ENCODE results near the gene TAF5L. TPM values are rescaled to one million over a fixed set of nuclear protein-coding genes. Genes with fewer than 3 reads are reported as not detected.
"Not testable (repeated sequence)": the region's sequence is repeated elsewhere in the genome, so short reads cannot be mapped to it uniquely, and the experiment has no call there.

TAF5L gene
- total RNA-seq, 2 experiments from 2014 or later = 30.3 to 32.9 TPM

GRCh38 chr1:229623838-229624237 lies 2.1 kb downstream of the TAF5L start:
- Histone ChIP-seq H3K9me2 (ENCODE audit: insufficient read depth, low read length) (no peaks in the 10 kb centered on the region), H3K36me3 (ENCODE audit: insufficient read depth, low read length) (peaks cover 20% of the 10 kb centered on the region), H3K4me1 (ENCODE audit: insufficient read depth, low read length, poor library complexity, severe bottlenecking) (peaks cover 29% of the 10 kb centered on the region), H3K9me3 (ENCODE audit: low read length) (no peaks in the 10 kb centered on the region), H2AFZ (ENCODE audit: low read length) (no peak overlapping the region), H3K4me3 (ENCODE audit: low read depth, low read length, poor library complexity, severe bottlenecking) (peak overlapping the region; percentile 91), H4K20me1 (ENCODE audit: insufficient read depth, low read length) (peaks cover 34% of the 10 kb centered on the region; the same call in 1 of the 2 replicates), H3K27ac (ENCODE audit: low read depth, low read length, poor library complexity, severe bottlenecking) (no peak overlapping the region), H3K4me2 (ENCODE audit: low read length) (peak overlapping the region; percentile 91), H3K79me2 (ENCODE audit: insufficient read depth, low read depth, low read length) (peaks cover 93% of the 10 kb centered on the region)
- BruUV-seq (replicated peaks) = TSS peak; percentile 47
- intact Hi-C loops (cut with micrococcal nuclease; ENCODE audit: unreplicated experiment) = no loop called here
- ChIA-PET POLR2A (interaction anchor here (0.6 to 2.2 kb wide), 14 partner anchors 9 to 667 kb away, joined by 3 to 17 read pairs (median 4); partner anchors contain the start of gene ABCB10), CTCF (ENCODE audit: unreplicated experiment) (interaction anchor here (0.9 kb wide), 1 partner anchor 66 kb away, joined by 3 read pairs; no protein-coding TSS in a partner anchor)
- TF ChIP-seq CTCF (conservative IDR thresholded peaks at IDR 0.05; ENCODE audit: low read length) = no peak
- no peak for TF ChIP-seq EZH2phosphoT487 (IDR thresholded peaks at IDR 0.05; ENCODE audit: borderline replicate concordance, low read depth, low read length)
- no peak for DNase-seq (ENCODE audit: low spot score)

- DNase-seq (ENCODE audit: low spot score) = no peak
- H4K20me1 ChIP-seq (ENCODE audit: insufficient read depth, low read length) = peaks cover 28% of the 10 kb centered on the region
- H3K36me3 ChIP-seq (ENCODE audit: insufficient read depth, low read length) = peaks cover 14% of the 10 kb centered on the region
- BruUV-seq (replicated peaks) = no TSS peak
- POLR2A ChIA-PET = interaction anchor here (0.6 to 2.2 kb wide), 8 partner anchors 10 to 668 kb away, joined by 3 to 17 read pairs (median 5); partner anchors contain the start of gene ABCB10
- H2AFZ ChIP-seq (ENCODE audit: low read length) = no peak overlapping the region
- peak overlapping the region; percentile 91 for H3K4me2 ChIP-seq (ENCODE audit: low read length)
- H3K79me2 ChIP-seq (ENCODE audit: insufficient read depth, low read depth, low read length) = peaks cover 93% of the 10 kb centered on the region
- intact Hi-C loops (cut with micrococcal nuclease; ENCODE audit: unreplicated experiment) = no loop called here
- CTCF ChIA-PET (ENCODE audit: unreplicated experiment) = no interaction called here
- peaks cover 23% of the 10 kb centered on the region for H3K4me1 ChIP-seq (ENCODE audit: insufficient read depth, low read length, poor library complexity, severe bottlenecking)
- no peaks in the 10 kb centered on the region for H3K9me2 ChIP-seq (ENCODE audit: insufficient read depth, low read length)
- no peak overlapping the region for H3K4me3 ChIP-seq (ENCODE audit: low read depth, low read length, poor library complexity, severe bottlenecking)
- no peak for TF ChIP-seq CTCF (conservative IDR thresholded peaks at IDR 0.05; ENCODE audit: low read length)
- TF ChIP-seq EZH2phosphoT487 (IDR thresholded peaks at IDR 0.05; ENCODE audit: borderline replicate concordance, low read depth, low read length) = no peak
- H3K9me3 ChIP-seq (ENCODE audit: low read length) = no peaks in the 10 kb centered on the region
- no peak overlapping the region for H3K27ac ChIP-seq (ENCODE audit: low read depth, low read length, poor library complexity, severe bottlenecking)
These were observed 2.7 kb downstream of the TAF5L start for GRCh38 chr1:229623225-229623624.

- DNase-seq (ENCODE audit: low spot score); H2AFZ ChIP-seq (ENCODE audit: low read length); CTCF ChIA-PET (ENCODE audit: unreplicated experiment); H3K4me3 ChIP-seq (ENCODE audit: low read depth, low read length, poor library complexity, severe bottlenecking); H3K27ac ChIP-seq (ENCODE audit: low read depth, low read length, poor library complexity, severe bottlenecking); H3K4me2 ChIP-seq (ENCODE audit: low read length); H3K9me2 ChIP-seq (ENCODE audit: insufficient read depth, low read length); BruUV-seq (replicated peaks); intact Hi-C loops (cut with micrococcal nuclease; ENCODE audit: unreplicated experiment); H3K9me3 ChIP-seq (ENCODE audit: low read length): not testable (repeated sequence)
- POLR2A ChIA-PET = interaction anchor here (0.6 to 2.2 kb wide), 5 partner anchors 10 to 246 kb away, joined by 3 to 17 read pairs (median 4); partner anchors contain the start of gene ABCB10
- Histone ChIP-seq H3K4me1 (ENCODE audit: insufficient read depth, low read length, poor library complexity, severe bottlenecking) (peaks cover 21% of the 10 kb centered on the region), H3K79me2 (ENCODE audit: insufficient read depth, low read depth, low read length) (peaks cover 93% of the 10 kb centered on the region), H3K36me3 (ENCODE audit: insufficient read depth, low read length) (peaks cover 13% of the 10 kb centered on the region), H4K20me1 (ENCODE audit: insufficient read depth, low read length) (peaks cover 30% of the 10 kb centered on the region)
These were observed 3.2 kb downstream of the TAF5L start for GRCh38 chr1:229622641-229623120.
